ENCODE data around the gene TNFAIP2.

DNA sequence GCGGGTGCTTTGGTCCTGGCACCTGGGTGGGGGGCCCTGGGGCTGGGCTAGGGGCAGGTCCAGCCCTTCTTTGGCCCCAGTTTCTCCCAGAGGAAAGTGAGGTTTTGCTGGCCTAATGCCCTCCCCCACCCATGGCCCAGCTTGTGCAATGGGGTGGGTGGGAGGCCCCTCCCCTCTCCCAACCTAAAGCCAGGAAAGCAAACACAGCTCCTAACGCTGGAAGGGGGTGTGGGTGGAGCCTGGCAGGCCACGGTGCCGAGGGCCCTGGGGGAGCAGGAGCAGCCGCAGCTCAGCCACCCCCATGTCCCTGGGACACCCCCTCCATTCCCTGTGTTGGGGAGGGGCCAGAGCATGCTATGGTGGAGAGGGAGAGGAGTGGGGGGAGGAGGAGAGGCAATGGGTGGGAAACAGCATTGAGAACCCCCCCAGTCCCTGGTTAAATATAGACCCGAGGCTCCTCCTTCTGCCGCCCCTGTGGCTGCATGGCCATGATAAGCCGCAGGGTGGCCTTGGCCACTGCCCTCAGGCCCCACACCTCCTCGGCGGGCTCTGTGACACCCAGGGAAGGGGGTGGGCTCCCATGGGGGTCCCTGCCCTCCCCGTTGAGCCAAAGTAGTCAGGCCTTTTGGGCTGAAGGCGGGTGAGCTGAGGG, 24.1 kb upstream of the TNFAIP2 start:
- TF ChIP-seq RAD21 (IDR thresholded peaks at IDR 0.05; ENCODE audit: low read length) (no peak), POLR2A (IDR thresholded peaks at IDR 0.05; ENCODE audit: low read depth, low read length) (no peak), CTCF (conservative IDR thresholded peaks at IDR 0.05; ENCODE audit: low read depth, low read length) (no peak)

All from IMR-90 (cell line).